22Rv1 (cell line): ENCODE data around the gene LONRF2.

Experiments used
- CTCF ChIP-seq: fragments of 450-650 bp; IDR thresholded peaks from 2 replicates; pipeline ENCODE4 v1.5.1; 2017; ENCODE audit warnings: mild to moderate bottlenecking
- ZFX ChIP-seq: fragments of 450-650 bp; IDR thresholded peaks from 2 replicates; pipeline ENCODE4 v1.6.1; 2017; ENCODE audit warnings: antibody characterized with exemption, borderline replicate concordance

GRCh38 chr2:100248971-100249370, 73.3 kb downstream of the LONRF2 start:
- TF ChIP-seq CTCF: no peak
- TF ChIP-seq ZFX: no peak
